Epithelial cell of prostate (primary cell): ENCODE measurements around the gene OSBPL7.
A peak's percentile ranks its signal among the peaks of the same experiment; 100 is the strongest.

Experiments used
- DNase-seq: peaks from one replicate; pipeline ENCODE4 v3.0.0-alpha.2; 2011; ENCODE audit warnings: low read depth, low spot score
- H3K27ac ChIP-seq: fragments of 450-650 bp; 2 replicates; pipeline ENCODE4 v1.5.1; 2017; ENCODE audit warnings: mild to moderate bottlenecking

Gene OSBPL7

DNA sequence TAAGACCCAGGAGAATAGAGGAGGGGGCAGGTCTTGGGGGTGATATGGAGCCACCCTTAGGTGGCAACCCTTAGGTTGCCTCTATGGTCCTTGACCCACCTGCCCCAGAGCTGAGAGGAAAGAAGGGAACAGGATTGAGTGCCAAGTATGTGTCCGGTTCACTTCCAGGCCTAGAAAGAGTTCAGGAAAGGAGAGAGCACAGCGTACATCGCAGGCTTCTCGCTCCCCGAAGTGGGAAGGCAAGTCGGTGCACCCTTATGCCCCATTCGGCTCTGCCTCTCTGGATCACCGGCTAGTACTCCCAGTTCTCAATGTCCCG is 28.7 kb upstream of the OSBPL7 start:
- H3K27ac ChIP-seq: peak overlapping the region; percentile 71
- DNase-seq: no peak

DNA sequence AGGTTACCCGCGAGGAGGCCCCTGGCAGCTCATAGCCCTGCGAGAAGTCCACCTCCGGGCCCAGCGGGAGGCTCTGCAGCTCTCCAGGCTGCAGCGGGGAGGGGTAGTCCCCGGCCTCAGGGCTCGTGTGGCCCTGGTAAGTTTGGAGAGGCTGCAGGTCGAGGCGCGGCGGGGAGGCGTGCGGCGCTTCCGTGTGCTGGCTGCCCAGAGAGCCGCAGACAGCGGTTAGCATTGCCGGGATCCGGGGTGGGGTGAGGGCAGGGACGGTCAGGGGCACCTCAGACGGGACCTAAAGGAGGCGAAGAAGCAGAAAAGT is 26.6 kb upstream of the OSBPL7 start:
- DNase-seq: no peak
- no peak overlapping the region for H3K27ac ChIP-seq

DNA sequence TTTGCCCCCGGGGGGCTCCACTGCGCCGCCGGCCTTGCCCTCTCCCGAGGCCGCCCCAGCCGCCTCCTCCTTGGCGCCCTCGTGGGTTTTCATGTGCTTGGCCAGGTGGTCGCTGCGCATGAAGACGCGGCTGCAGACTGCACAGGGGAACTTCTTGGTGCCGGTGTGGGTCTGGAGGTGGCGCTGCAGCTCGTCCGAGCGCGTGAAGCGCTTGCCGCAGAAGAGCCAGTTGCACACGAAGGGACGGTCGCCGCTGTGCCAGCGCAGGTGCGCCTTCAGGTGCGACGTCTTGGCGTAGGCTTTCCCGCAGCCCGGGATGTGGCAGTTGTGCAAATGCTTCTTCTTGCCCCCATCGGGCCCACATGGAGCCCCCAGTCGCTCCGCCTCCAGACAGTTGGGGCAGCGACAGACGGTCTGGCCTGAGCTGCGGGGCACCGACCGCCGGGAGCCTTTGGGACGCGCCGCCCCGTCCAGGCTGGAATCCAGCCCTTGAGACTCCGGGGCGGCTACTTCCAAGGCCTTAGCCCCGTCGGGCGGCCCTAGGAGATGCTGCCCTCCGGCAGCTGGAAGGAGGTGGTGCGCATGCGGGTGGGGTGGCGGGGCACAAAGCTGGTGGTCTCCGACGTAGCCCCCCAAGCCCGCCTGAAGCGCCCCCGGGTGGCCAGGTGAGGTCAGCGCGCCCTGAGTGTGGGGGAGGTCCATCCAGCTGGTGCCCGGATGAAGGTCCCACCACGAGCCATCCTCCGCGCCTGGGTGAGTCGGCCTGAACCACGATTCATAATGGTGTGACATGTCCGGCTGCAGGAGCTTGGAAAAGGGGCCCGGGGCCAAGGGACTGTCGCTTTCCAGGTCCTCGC is 26.0 kb upstream of the OSBPL7 start:
- H3K27ac ChIP-seq: no peak overlapping the region
- DNase-seq: no peak

DNA sequence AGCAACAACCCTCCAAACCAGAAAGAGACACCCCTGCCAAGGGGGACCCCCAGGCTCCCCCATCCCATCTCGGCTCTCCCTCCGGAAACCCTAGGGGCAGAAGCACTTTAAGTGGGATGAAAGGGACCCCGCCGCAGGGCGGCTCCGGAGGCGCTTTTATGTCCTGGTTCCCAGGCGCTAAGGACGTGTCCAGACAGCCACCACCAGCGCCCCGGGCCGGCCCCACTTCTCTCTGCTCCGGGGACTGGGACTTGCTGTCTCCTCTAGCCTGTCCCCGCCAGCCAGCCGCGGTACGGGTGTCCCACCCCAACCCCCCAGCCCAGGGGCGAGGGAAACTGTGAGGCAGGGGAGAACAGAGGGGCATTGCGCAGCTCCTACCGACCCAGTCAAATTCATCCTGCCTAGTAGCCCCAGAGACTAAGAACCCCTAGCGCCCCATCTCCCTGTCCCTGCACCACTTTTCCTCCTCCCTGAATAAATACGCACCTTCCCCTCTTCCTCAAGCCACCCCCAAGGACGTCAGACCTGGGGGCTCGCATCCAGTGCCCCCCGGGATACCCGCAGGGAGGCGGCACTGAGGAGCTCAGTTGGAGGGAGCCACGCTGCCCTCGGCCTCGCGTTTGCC is 25.2 kb upstream of the OSBPL7 start:
- no peak for DNase-seq
- no peak overlapping the region for H3K27ac ChIP-seq

DNA sequence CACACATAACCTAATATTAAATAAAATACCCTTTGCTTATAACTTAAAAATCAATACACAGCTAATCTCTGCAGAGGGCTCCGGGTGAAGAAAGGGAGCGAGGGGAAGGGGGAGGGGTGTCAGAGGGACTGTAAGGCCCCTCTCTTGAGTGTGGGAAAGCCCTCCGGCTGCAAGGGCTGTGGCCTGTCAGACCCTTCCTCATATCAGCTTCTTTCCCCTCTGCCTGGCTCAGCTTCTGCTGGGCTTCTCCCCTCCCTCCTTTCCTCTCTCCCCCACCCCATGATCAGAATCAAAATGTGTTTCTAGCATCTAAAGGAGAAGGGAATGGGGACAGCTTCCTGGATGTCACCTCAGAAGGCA is 24.1 kb upstream of the OSBPL7 start:
- no peak overlapping the region for H3K27ac ChIP-seq
- DNase-seq: no peak

DNA sequence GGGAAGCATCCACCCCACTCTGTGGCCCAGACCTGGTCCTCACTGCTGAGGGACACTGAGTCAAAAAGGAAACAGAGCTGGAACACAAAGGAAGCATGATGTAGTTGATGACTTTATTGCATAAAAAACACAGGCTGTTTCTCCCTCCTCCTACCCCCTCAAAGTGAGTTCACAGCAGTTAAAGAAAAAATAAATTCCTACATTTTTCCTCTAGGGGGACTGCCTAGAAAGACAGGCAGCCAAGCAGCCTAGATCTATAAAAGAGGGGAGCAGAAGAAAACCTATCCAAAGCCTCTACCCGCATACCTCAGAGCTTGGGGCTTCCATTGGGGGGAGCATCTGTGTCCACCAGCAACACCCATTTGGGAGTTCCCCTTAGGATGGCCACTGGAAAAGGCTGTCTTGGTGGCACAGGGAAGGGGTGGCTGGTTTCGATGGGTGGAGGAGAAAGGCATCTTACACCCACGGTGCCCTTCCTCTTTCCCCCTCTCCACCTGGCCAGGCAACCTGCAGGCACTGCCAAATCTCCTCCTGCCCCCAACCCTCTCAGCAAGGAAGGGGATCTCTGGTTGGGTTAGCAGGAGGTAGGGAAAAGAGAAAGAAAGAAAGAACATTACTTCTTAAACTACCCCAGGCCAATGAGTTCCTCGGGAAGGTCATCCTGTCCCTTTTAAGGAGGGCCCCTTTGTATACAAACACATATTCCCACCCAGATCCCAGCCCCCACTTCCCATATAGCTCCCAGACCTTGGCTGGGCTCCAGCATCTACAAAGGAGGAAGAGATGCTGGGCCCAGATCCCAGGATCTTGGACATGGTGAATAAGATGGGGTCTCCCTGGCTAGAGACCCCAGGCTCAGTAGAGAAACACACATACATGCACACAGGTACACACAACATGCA is 23.5 kb upstream of the OSBPL7 start:
- H3K27ac ChIP-seq: no peak overlapping the region
- no peak for DNase-seq

DNA sequence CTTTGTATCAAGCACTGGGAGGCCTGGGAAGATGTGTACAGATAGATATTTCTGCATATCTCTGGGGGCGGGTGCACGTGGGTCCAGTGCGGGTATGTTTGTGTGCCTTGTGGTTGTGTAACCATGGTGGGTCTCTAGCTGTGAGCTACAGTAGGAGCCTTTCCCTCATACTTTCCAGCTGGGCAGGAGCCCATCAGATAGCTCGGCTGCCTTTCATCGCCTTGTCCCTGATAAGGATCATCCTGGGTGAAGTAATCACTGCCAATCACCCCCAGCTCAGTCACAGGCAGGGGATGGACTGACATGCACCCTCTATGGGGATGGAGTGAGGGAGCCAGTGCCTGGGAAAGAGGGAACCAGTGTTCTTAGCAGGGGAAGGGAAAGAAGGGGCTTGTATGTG is 22.6 kb upstream of the OSBPL7 start:
- no peak for DNase-seq
- H3K27ac ChIP-seq: no peak overlapping the region

DNA sequence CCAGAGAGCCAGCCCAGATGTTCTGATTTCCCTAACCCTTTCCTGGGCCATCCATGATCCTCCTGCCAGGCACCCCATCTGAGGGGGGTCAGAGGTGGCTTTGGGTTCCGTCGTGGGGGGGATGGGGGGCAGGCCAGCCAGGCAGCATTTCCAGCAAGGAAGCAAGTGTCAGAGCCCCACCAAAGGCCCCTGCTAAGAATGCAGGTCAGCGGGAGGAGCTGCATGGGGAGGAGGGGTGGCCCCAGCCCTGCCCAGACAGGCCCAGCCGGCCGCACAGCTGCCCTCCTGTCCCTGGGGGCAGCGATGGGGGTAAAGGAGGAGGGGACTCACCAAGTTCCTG is 21.8 kb upstream of the OSBPL7 start:
- peak overlapping the region; percentile 2 for H3K27ac ChIP-seq
- no peak for DNase-seq

DNA sequence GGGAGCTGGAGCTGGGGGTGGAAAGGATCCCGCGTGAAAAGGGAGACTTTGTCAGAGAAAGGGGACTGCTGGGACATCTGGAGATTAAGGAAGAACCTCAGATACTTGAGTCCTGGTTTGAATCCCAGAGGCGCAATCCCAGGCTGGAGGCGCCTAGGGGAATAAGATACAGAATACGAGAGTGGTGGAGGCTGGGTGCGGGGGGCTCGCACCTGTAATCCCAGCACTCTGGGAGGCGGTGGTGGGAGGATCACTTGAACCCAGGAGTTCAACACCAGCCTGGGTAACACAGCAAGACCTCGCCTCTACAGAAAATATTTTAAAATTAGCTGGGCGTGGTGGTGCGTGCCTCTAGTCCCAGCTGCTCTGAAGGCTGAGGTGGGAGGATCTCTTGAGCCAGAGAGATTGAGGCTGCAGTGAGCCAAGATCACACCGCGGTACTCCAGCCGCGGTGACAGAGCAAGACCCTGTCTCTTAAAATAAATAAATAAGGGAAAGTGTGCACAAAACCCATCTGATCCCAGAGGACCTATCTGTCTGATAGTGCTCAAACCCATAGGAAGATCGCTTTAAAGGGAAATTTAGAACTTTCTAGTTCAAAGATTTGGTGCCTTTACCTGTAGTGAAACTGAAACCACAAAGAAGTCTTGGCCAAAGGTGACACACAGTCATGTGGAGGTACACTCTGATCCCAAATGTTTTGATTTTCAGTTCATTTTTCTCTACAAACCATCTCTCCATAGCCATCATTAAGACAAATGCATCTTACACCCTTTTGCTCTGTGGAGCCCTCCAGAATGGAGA is 20.1 kb upstream of the OSBPL7 start:
- no peak overlapping the region for H3K27ac ChIP-seq
- no peak for DNase-seq

DNA sequence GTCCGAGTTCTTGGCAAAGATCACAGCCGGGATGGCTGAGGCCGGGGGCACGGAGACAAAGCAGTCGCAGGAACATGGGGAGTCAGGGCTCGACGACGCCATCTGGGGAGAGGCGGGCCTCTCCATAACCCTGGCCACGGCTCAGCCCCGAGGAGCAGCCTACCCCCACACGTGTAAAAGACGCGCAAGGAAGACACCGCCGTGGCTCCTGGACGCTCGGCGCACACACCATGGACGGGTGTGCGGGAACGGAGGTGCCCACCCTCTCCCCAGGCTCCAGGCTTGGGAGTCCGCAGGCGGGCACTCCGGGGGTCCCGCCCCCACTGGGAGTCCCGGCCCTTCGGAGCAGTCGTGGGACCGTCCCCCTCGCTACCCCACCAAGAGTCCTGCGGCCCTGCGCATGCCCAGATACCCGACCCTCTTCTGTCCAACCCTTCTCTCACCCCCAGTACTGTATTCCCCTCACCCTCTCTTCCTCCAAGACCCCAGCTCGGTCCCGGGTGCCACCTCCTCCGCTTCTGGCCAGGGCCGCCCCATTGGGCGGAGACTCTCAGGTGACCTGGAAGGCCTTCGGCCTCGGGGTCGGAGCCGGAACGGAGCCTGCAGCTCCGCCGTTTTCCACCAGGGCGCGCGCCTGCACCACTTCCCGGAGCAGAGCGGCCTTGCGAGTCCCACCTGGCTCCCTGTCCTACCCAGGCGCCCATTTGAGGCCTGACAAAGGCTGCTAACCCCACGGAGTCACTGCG is 19.3 kb upstream of the OSBPL7 start, which contains the start of gene SCRN2:
Gene SCRN2, minus strand, starts transcription at position 532 of the 746 bp plus-strand sequence. Its CDS starts 430 bp downstream, at position 102.
- no peak for DNase-seq
- no peak within 1 kb of the TSS for H3K27ac ChIP-seq

DNA sequence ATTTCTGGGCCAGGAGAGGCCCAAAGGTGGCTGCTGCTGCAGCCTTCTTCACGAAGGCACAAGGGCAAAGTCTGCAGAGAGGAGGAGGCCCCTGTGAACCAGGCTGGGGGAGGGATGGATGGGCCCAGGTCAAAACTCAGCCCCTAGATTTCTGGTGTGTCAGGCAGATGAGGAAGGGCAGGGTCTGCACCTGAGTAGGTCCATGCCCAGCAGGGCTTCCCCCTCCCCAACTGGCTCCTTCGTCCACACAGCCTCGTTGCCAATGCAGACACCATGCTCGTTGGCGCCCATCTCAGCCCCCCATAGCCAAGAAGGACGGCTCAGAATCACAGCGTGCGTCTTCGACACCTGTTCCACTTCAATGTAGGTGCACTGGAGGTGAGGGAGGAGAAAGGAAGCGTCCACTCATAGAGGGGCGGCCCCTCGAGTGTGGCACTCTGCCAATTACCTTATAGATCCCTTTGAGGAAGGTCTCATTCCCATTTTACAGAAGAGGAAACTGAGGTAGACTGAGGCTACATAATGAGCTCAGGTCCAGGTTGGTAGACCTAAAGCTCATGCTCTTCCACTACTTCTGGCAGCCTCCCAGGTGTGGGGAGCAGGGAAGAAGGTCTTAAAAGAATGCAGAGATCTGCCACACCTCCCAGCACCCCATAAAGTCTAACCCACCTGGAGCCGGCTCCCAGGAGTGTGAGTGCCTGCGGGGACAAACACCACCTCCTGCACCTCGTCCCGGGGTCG is 18.6 kb upstream of the OSBPL7 start:
- no peak for DNase-seq
- H3K27ac ChIP-seq: no peak overlapping the region

DNA sequence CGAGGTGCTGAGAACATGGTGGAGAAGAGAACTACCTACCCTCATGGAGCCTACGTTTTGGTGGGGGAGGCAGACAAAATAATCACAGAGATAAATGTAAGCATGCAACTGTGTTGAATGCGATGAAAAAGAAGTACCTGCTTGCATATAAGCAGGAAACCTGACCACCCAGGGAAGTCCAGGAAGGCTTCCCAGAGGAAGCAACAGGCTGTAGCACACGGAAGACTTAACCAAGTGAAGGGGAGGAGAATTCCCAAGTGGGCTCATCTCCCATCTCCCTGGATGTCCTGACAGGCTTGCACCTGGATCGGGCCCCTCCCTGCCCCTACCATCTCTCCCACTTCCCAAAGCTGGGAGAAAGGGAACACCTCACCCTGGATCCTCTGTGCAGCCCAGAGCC is 17.5 kb upstream of the OSBPL7 start:
- DNase-seq: no peak
- H3K27ac ChIP-seq: no peak overlapping the region

DNA sequence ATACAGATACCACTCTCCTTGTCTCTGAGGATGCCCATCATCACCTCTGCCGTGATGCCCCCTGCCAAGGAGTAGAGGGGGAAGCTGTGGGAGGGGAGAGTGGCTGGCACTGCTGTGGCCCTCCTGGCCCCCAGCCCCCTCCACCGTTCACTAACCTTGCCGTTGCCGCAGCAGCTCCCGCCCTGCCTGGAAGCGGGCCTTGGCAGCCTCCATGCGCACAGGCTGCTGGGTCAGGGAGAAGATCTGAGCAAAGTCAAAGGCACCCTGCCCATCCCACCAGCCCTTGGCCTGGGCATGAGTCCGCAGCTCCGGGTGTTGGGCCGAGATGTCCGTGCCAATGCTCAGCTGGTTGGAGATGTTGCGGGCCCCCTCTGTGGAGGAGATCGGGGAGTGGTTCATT is 17.0 kb upstream of the OSBPL7 start:
- DNase-seq: no peak
- H3K27ac ChIP-seq: no peak overlapping the region

DNA sequence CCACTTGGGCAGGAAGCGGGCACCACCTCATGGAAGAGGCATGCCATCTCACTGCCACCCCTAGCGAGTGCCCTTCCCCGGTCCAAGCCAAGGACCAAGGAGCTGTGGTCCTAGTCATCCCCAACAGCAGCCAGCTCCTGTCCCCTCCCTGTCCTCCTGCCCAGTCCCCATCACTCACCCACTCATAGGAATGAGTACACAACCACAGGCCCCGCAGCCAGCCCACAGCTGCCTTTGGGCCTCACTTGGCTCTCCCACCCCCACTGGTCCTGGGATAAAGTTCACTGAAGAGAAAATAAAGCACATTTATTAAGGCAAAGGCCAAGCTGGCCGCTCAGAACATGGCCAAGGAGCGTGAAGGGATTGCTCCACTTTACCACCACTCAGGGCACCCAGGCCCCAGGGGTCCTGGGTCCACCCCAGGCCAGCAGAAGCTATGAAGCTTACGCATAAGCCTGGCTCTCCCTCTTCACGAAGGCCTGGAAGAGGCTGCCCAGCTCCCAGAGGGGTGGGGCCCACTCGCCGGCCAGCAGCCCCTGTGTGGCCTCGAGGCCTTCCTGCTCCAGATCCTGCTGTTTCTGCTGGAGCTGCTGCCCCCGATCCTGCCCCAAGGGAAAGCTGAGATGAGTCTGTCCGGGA is 15.9 kb upstream of the OSBPL7 start:
- no peak overlapping the region for H3K27ac ChIP-seq

DNA sequence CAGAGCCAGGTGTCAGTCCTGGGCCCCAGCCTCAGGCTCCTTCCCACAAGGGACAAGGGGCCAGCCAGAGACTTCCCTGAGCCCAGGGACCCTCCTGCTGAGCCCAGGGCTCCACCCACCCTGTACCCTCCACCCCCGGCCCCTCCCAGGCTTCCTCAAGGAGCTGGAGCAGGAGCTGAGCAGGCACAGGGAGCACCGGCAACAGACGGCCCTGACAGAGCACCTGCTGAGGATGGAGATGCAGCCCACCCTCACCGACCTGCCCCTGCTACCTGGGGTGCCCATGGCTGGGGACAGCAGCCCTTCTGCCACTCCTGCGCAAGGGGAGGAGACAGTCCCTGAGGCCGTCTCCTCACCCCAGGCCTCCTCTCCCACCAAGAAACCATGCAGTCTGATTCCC is 15.0 kb upstream of the OSBPL7 start:
- no peak for DNase-seq
- no peak overlapping the region for H3K27ac ChIP-seq

More for the DNA sequence above, 15.9 kb upstream of the OSBPL7 start:
- no peak for DNase-seq

DNA sequence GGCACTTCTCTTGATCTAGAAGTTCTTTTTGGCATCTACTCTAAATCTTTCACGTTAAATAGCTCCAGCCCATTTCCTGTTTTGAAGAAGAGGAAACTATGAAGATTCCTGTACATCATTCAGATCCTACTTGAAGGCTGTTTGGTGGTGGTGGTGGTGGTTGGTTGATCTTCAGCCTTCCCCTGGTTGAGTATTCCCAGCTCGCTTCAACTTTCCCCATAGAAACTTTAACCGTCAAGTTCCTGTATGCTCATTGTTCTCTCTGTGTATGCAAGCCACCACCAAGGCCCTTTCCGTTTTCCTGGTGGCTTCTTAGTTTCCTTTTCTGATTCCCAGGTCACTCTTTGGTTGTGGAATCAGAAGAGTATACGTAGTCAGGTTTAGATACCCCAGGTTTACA is 13.2 kb upstream of the OSBPL7 start:
- no peak for DNase-seq
- no peak overlapping the region for H3K27ac ChIP-seq

DNA sequence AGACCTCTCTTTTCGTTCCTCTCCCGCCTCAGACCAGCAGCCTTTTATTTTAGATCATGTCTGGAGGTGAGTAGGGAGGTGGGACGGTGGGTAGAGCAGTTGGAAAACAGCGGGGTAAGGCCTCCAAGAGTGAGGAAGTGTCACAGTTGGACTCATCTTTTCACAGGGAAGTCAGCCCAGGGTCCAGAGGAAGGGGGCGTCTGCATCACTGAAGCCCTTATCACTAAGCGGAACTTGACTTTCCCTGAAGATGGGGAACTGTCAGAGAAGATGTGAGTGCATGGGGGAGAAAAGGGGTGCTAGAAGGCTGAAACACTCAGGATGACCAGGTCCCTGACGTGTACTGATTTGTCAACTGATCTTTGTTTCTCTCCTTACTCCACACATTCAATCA is 10.3 kb upstream of the OSBPL7 start:
- H3K27ac ChIP-seq: no peak overlapping the region
- DNase-seq: no peak

DNA sequence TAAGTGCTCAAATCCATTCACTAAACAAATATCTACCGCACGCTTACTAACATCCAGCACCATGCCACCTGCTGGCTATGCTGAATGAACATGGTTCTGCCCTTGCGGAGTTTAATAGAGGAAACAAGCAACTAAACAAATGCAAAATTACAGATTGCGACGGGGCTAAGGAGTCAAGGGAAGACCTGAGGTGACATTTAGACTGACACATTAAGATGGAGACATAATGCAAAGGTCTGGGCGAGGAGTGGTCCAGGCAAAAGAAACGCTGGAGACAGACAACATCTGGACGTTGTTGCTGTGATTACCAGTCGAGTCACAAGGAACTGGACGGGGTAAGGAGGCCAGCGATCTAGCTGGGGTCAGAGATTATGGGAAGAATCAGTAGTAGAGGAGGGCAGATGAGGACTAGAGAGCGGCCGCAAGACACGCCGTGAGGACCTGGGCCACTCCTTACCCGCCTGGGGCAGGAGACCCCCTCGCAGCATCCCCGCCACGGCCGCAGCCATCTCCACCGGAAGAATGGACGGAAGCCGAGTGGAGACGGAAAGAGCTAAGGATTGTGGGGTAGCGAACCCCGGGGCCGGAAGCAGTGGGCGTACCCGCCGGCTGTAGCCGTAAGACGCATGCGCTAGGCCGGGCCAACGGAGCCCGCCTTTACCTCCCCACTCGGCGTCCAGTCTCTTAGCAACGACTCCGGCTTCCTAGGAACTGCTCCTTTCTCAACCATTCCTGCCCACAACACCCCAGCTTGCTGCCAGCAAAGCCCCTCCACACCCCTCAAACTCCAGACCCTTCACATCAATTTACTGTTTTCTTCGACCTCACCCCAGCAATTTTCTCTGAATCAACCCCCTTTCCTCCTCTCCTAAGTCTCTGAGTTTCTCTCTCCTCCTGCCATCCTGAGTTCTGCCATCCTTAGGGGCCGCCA is 9.7 kb upstream of the OSBPL7 start, which contains the start of the genes LRRC46 and MRPL10:
Gene LRRC46, plus strand, starts transcription at position 668 of the 931 bp plus-strand sequence. CDS start 320 bp downstream, outside the sequence.
Gene MRPL10, minus strand, starts transcription at position 539 of the 931 bp plus-strand sequence. Its CDS starts 30 bp downstream, at position 509.
- peak; percentile 40 for DNase-seq
- peak within 1 kb of the TSS; percentile 66 for H3K27ac ChIP-seq
